Glomerular visceral epithelial cell (primary cell): ENCODE results near the gene ENTPD8.
A peak's percentile ranks its signal among the peaks of the same experiment; 100 is the strongest.
"Not testable (repeated sequence)": the region's sequence is repeated elsewhere in the genome, so short reads cannot be mapped to it uniquely, and the experiment has no call there.

Source experiments
- DNase-seq: peaks from one replicate; pipeline ENCODE4 v3.0.0-alpha.2; 2016; ENCODE audit errors: extremely low spot score

The ENTPD8 gene

GRCh38 chr9:137458194-137459151, 17.3 kb upstream of the ENTPD8 start:
- no peak for DNase-seq

- no peak for DNase-seq
Observed at GRCh38 chr9:137457406-137458193, 16.4 kb upstream of the ENTPD8 start.

GRCh38 chr9:137456864-137457405, 15.8 kb upstream of the ENTPD8 start:
- no peak for DNase-seq

- peak; percentile 59 for DNase-seq
Observed at GRCh38 chr9:137456061-137456863, 15.1 kb upstream of the ENTPD8 start.

- no peak for DNase-seq
Observed at GRCh38 chr9:137455359-137455991, 14.3 kb upstream of the ENTPD8 start.

- DNase-seq, result no peak
Observed at GRCh38 chr9:137454597-137455358, 13.6 kb upstream of the ENTPD8 start.

- DNase-seq, result no peak
Observed at GRCh38 chr9:137454145-137454596, 13.0 kb upstream of the ENTPD8 start.

- DNase-seq, result peak; percentile 34
Observed at GRCh38 chr9:137453643-137454081, 12.5 kb upstream of the ENTPD8 start.

GRCh38 chr9:137452761-137453642, 11.8 kb upstream of the ENTPD8 start:
- DNase-seq, result no peak

GRCh38 chr9:137452006-137452760, 11.0 kb upstream of the ENTPD8 start:
- no peak for DNase-seq

- not testable (repeated sequence) for DNase-seq
Observed at GRCh38 chr9:137451264-137452005, 10.3 kb upstream of the ENTPD8 start.

GRCh38 chr9:137450539-137451222, 9.5 kb upstream of the ENTPD8 start:
- not testable (repeated sequence) for DNase-seq

- DNase-seq, result no peak
Observed at GRCh38 chr9:137449931-137450538, 8.9 kb upstream of the ENTPD8 start.

- DNase-seq, result no peak
Observed at GRCh38 chr9:137449081-137449844, 8.1 kb upstream of the ENTPD8 start.

GRCh38 chr9:137448602-137448962, 7.4 kb upstream of the ENTPD8 start:
- DNase-seq, result no peak
